OCI-LY7 (cell line): ENCODE data around the gene RHOXF2. TPM values are rescaled to one million over a fixed set of nuclear protein-coding genes. Genes with fewer than 3 reads are reported as not detected.
"Not testable (repeated sequence)": the region's sequence is repeated elsewhere in the genome, so short reads cannot be mapped to it uniquely, and the experiment has no call there.

ENCODE experiments used
- BruUV-seq: library from RNA; stranded (reverse); fragments of 400-500 nt; replicated peaks from 2 replicates; lab custom pipeline; 2021; lab: Mats Ljungman, UMichigan
- CTCF ChIA-PET: fragments of 300-600 bp; sonication (Branson Sonifier 250); formaldehyde crosslinking; loops from one replicate; lab custom pipeline; 2022; ENCODE audit warnings: antibody characterized with exemption; ENCODE audit not compliant: unreplicated experiment; lab: Charles Lee
- POLR2A ChIA-PET: fragments of 300-600 bp; sonication (Branson Sonifier 250); formaldehyde crosslinking; loops from one replicate; lab custom pipeline; 2022; ENCODE audit warnings: antibody characterized with exemption; lab: Charles Lee
- DNase-seq: peaks from one replicate; pipeline ENCODE4 v3.0.0-alpha.2; 2015; ENCODE audit warnings: low spot score
- H2AFZ ChIP-seq: fragments of 200-600 bp; sonication (generic), shearing (Covaris generic); 2 replicates; pipeline ENCODE4 v1.6.1; 2014; ENCODE audit warnings: mild to moderate bottlenecking, antibody characterized with exemption, low read length, moderate library complexity
- H3K27ac ChIP-seq: fragments of 200-600 bp; sonication (generic); 2 replicates; pipeline ENCODE4 v1.5.1; 2014; ENCODE audit warnings: mixed run types, low read depth, mild to moderate bottlenecking, moderate library complexity, low read length, inconsistent platforms; ENCODE audit not compliant: poor library complexity, severe bottlenecking
- H3K36me3 ChIP-seq: fragments of 200-600 bp; sonication (generic); 2 replicates; pipeline ENCODE4 v1.6.1; 2014; ENCODE audit warnings: mild to moderate bottlenecking, antibody characterized with exemption, low read length, moderate library complexity, mixed read lengths; ENCODE audit not compliant: insufficient read depth
- H3K4me1 ChIP-seq: fragments of 200-600 bp; sonication (generic); 2 replicates; pipeline ENCODE4 v1.5.1; 2014; ENCODE audit warnings: mild to moderate bottlenecking, low read length; ENCODE audit not compliant: insufficient read depth, poor library complexity, severe bottlenecking
- H3K4me2 ChIP-seq: fragments of 200-600 bp; sonication (generic); 2 replicates; pipeline ENCODE4 v1.6.1; 2014; ENCODE audit warnings: mild to moderate bottlenecking, low read length
- H3K4me3 ChIP-seq: fragments of 200-600 bp; sonication (generic); 2 replicates; pipeline ENCODE4 v1.5.1; 2014; ENCODE audit warnings: mild to moderate bottlenecking, low read depth, low read length; ENCODE audit not compliant: poor library complexity, severe bottlenecking
- H3K79me2 ChIP-seq: fragments of 200-600 bp; sonication (generic); 2 replicates; pipeline ENCODE4 v1.6.1; 2016; ENCODE audit warnings: low read depth, mild to moderate bottlenecking, low read length, moderate library complexity, mixed read lengths; ENCODE audit not compliant: insufficient read depth
- H3K9me2 ChIP-seq: fragments of 200-600 bp; sonication (generic); 2 replicates; pipeline ENCODE4 v1.6.1; 2016; ENCODE audit warnings: mild to moderate bottlenecking, low read length, mixed read lengths; ENCODE audit not compliant: insufficient read depth
- H3K9me3 ChIP-seq: fragments of 200-600 bp; sonication (generic); 2 replicates; pipeline ENCODE4 v1.6.1; 2014; ENCODE audit warnings: mild to moderate bottlenecking, mixed run types, low read length, mixed read lengths
- H4K20me1 ChIP-seq: fragments of 200-600 bp; sonication (generic); 2 replicates; pipeline ENCODE4 v1.6.1; 2014; ENCODE audit warnings: mild to moderate bottlenecking, antibody characterized with exemption, low read length, moderate library complexity, mixed read lengths; ENCODE audit not compliant: insufficient read depth
- CTCF ChIP-seq: fragments of 200-600 bp; sonication (generic); conservative IDR thresholded peaks from 2 replicates; pipeline ENCODE4 v1.5.1; 2014; ENCODE audit warnings: mild to moderate bottlenecking, antibody characterized with exemption, low read length, moderate library complexity, mixed read lengths
- EZH2phosphoT487 ChIP-seq: fragments of 200-600 bp; sonication (generic); IDR thresholded peaks from 2 replicates; pipeline ENCODE4 v1.6.1; 2018; ENCODE audit warnings: low read depth, borderline replicate concordance, mild to moderate bottlenecking, mixed run types, antibody characterized with exemption, low read length, moderate library complexity, mixed read lengths
- intact Hi-C: fragments of 100-400 bp; cut with micrococcal nuclease; formaldehyde crosslinking; loops from one replicate; pipeline ENCODE4 v1.10.0; 2022; ENCODE audit not compliant: unreplicated experiment
- total RNA-seq, 2 experiments: library from RNA; depleted of rRNA in 1 of 2; stranded (reverse); fragments of >200 nt in 1 of 2; shearing (Covaris generic) in 1 of 2; gene quantifications; 2 replicates each; pipeline ENCODE4 v1.2.3, GENCODE V29; 2014 to 2022

RHOXF2 gene
- total RNA-seq, 2 experiments from 2014 or later, result not detected

GRCh38 chrX:120115438-120115963 lies 42.9 kb upstream of the RHOXF2 start, which contains the start of gene RHOXF1:
RHOXF1 (minus strand) TSS chrX:120115913; CDS start chrX:120115862, 51 bp downstream.
- Histone ChIP-seq H3K4me3 (no peak within 1 kb of the TSS), H3K9me3 (no peaks in the 10 kb centered on the region), H4K20me1 (no peaks in the 10 kb centered on the region), H3K4me2 (no peak within 1 kb of the TSS), H3K4me1 (no peaks in the 10 kb centered on the region), H3K27ac (no peak within 1 kb of the TSS), H2AFZ (no peak within 1 kb of the TSS), H3K9me2 (no peaks in the 10 kb centered on the region), H3K36me3 (no peaks in the 10 kb centered on the region), H3K79me2 (no peaks in the 10 kb centered on the region)
- ChIA-PET POLR2A (no interaction called here), CTCF (no interaction called here)
- BruUV-seq, result no TSS peak
- DNase-seq, result no peak
- TF ChIP-seq CTCF, result no peak
- TF ChIP-seq EZH2phosphoT487, result no peak
- intact Hi-C loops, result no loop called here

GRCh38 chrX:120120223-120120622 lies 38.2 kb upstream of the RHOXF2 start:
- H3K9me2 ChIP-seq, result no peaks in the 10 kb centered on the region
- no peaks in the 10 kb centered on the region for H3K36me3 ChIP-seq
- H3K4me3 ChIP-seq, result no peak overlapping the region
- H3K27ac ChIP-seq, result no peak overlapping the region
- no peaks in the 10 kb centered on the region for H3K4me1 ChIP-seq
- no peak overlapping the region for H3K4me2 ChIP-seq
- CTCF ChIA-PET, result no interaction called here
- intact Hi-C loops, result no loop called here
- H2AFZ ChIP-seq, result no peak overlapping the region
- H3K9me3 ChIP-seq, result no peaks in the 10 kb centered on the region
- H3K79me2 ChIP-seq, result no peaks in the 10 kb centered on the region
- POLR2A ChIA-PET, result no interaction called here
- no peak for DNase-seq
- no peaks in the 10 kb centered on the region for H4K20me1 ChIP-seq
- no TSS peak for BruUV-seq
- no peak for TF ChIP-seq EZH2phosphoT487
- no peak for TF ChIP-seq CTCF

DNA sequence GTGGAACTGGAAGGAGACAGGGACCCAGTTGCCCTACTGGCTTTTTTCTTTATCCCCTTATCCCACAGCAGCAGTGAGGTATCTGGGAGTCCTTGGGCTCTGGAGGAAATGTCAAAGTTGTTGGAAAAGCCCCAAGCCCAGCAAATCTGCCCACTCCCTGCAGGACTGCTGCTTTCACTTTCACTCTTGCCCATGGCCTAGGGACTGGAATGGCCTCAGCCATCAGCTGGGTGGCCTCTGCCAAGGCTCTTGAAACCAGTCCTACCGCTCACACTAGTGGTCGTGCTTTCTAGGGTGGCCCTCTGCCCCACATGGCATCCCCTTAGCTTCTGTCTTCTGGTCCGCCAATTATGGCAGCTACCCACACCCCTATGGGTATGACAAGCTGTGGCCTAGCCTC lies 33.0 kb upstream of the RHOXF2 start:
- CTCF ChIA-PET, result no interaction called here
- POLR2A ChIA-PET, result interaction anchor here (0.7 kb wide), 1 partner anchor 18 kb away, joined by 3 read pairs; no protein-coding TSS in a partner anchor
- Histone ChIP-seq H3K36me3 (no peaks in the 10 kb centered on the region), H3K4me1 (no peaks in the 10 kb centered on the region), H3K27ac (no peak overlapping the region), H2AFZ (no peak overlapping the region), H3K4me2 (no peak overlapping the region), H3K79me2 (no peaks in the 10 kb centered on the region), H4K20me1 (no peaks in the 10 kb centered on the region), H3K4me3 (no peak overlapping the region), H3K9me3 (no peaks in the 10 kb centered on the region), H3K9me2 (no peaks in the 10 kb centered on the region)
- TF ChIP-seq CTCF (no peak), EZH2phosphoT487 (no peak)
- no TSS peak for BruUV-seq
- intact Hi-C loops, result no loop called here
- DNase-seq, result no peak

DNA sequence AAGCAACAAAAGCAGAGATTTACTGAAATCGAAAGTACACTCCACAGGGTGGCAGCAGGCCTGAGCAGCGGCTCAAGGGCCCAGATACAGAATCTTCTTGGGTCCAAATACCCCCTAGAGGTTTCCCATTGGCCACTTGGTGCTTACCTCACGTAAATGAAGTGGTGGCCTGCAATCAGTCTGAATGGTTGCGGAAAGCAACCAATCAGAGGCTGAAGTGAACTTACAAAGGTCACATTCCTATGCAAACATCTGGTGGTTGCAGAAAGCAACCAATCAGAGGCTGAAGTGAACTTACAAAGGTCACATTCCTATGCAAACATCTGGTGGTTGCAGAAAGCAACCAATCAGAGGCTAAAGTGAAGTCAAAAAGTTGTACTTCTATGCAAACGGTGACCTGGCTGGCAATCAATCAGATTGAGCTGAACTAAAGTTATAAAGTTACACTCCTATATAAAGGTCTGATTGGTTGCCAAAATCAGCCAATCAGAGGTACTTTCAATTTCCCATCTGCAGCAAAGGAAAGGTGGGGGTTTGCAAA lies 30.0 kb upstream of the RHOXF2 start:
- CTCF ChIA-PET, POLR2A ChIA-PET, H3K36me3 ChIP-seq, H3K9me2 ChIP-seq, H3K9me3 ChIP-seq, H3K4me1 ChIP-seq, BruUV-seq, H3K27ac ChIP-seq, H2AFZ ChIP-seq, DNase-seq, H3K79me2 ChIP-seq, H3K4me3 ChIP-seq, H3K4me2 ChIP-seq, H4K20me1 ChIP-seq, intact Hi-C loops: not testable (repeated sequence)
